Endothelial cell of umbilical vein (primary cell): Measurements from ENCODE around the gene E2F2. TPM values are rescaled to one million over a fixed set of nuclear protein-coding genes. Genes with fewer than 3 reads are reported as not detected.

Experiments used
- BruUV-seq: library from RNA; stranded (reverse); fragments of 400-500 nt; replicated peaks from 2 replicates; lab custom pipeline; 2021; lab: Mats Ljungman, UMichigan
- CTCF ChIA-PET: fragments of 300-600, 350-600 bp; sonication (Branson Sonifier 250); formaldehyde crosslinking; loops from one replicate; lab custom pipeline; 2021; ENCODE audit warnings: antibody characterized with exemption, inconsistent platforms; lab: Charles Lee
- POLR2A ChIA-PET: fragments of 300-600, 350-600 bp; sonication (Branson Sonifier 250); formaldehyde crosslinking; loops from one replicate; lab custom pipeline; 2021; ENCODE audit warnings: antibody characterized with exemption, inconsistent platforms; lab: Charles Lee
- DNase-seq: peaks from one replicate; pipeline ENCODE4 v3.0.0-alpha.2; 2011; ENCODE audit warnings: low read depth, low spot score
- FAIRE-seq: peaks from 2 replicates; lab custom pipeline; 2011; peaks lifted over from hg19 to GRCh38; lab: Jason Lieb, UNC
- H2AFZ ChIP-seq: 2 replicates; pipeline ENCODE4 v1.6.0; 2012; ENCODE audit warnings: low read depth, low read length, control low read depth, inconsistent platforms
- H3K27ac ChIP-seq: 2 replicates; pipeline ENCODE4 v1.5.1; 2011; ENCODE audit warnings: low read depth, mild to moderate bottlenecking, control low read depth, low read length, moderate library complexity; ENCODE audit not compliant: insufficient read depth
- H3K27me3 ChIP-seq, 2 experiments: 2 replicates each; pipeline versions ENCODE4 v1.6.0 to v1.6.1; 2011; ENCODE audit warnings: low read length in 2 of 2, mixed read lengths in 1 of 2; ENCODE audit not compliant: control insufficient read depth in 2 of 2, insufficient read depth in 2 of 2
- H3K36me3 ChIP-seq, 2 experiments: 2 replicates in 1 of 2; 3 replicates in 1 of 2; pipeline ENCODE4 v1.5.1; 2011; ENCODE audit warnings: low read length in 2 of 2, mild to moderate bottlenecking in 1 of 2, moderate library complexity in 1 of 2; ENCODE audit not compliant: control insufficient read depth in 2 of 2, insufficient read depth in 2 of 2; ENCODE audit errors: extremely low read depth in 1 of 2
- H3K4me1 ChIP-seq: 3 replicates; pipeline ENCODE4 v1.5.1; 2011; ENCODE audit warnings: mild to moderate bottlenecking, low read length; ENCODE audit not compliant: control insufficient read depth, insufficient read depth; ENCODE audit errors: extremely low read depth
- H3K4me2 ChIP-seq: 2 replicates; pipeline ENCODE4 v1.6.1; 2011; ENCODE audit warnings: low read length, control low read depth, mixed read lengths; ENCODE audit not compliant: insufficient read depth
- H3K4me3 ChIP-seq, 3 experiments: fragments of 200-600 bp in 1 of 3; sonication (generic), shearing (Covaris generic) in 1 of 3; replicated peaks in 1 of 3; 2 replicates each; pipeline ENCODE4 v1.5.1; 2011 to 2016; ENCODE audit warnings: control low read depth in 3 of 3, low read length in 3 of 3, mild to moderate bottlenecking in 2 of 3, inconsistent platforms in 1 of 3, low read depth in 1 of 3, moderate library complexity in 1 of 3; ENCODE audit not compliant: insufficient read depth in 1 of 3
- H3K79me2 ChIP-seq: 2 replicates; pipeline ENCODE4 v1.6.0; 2012; ENCODE audit warnings: low read length, inconsistent platforms; ENCODE audit not compliant: control insufficient read depth, insufficient read depth
- H3K9ac ChIP-seq: replicated peaks from 2 replicates; pipeline ENCODE3; 2011; ENCODE audit warnings: low read length, control low read depth; ENCODE audit not compliant: insufficient read depth; ENCODE audit errors: extremely low read depth
- H3K9me1 ChIP-seq: replicated peaks from 3 replicates; pipeline ENCODE4 v1.6.0; 2011; ENCODE audit warnings: mild to moderate bottlenecking, low read length; ENCODE audit not compliant: control insufficient read depth, insufficient read depth; ENCODE audit errors: extremely low read depth
- H3K9me3 ChIP-seq: replicated peaks from 2 replicates; pipeline ENCODE4 v1.5.1; 2012; ENCODE audit warnings: low read length, inconsistent platforms; ENCODE audit not compliant: control insufficient read depth, insufficient read depth
- H4K20me1 ChIP-seq: replicated peaks from 2 replicates; pipeline ENCODE3; 2011; ENCODE audit warnings: mild to moderate bottlenecking, low read length; ENCODE audit not compliant: control insufficient read depth, insufficient read depth; ENCODE audit errors: extremely low read depth
- CTCF ChIP-seq, 2 donors: IDR thresholded peaks; 1 replicate in 1 of 2; 2 replicates in 1 of 2; pipeline ENCODE4 v1.5.1; 2011; ENCODE audit warnings: low read length in 2 of 2, mild to moderate bottlenecking in 2 of 2, moderate library complexity in 2 of 2, control low read depth in 1 of 2, inconsistent platforms in 1 of 2, low read depth in 1 of 2; ENCODE audit not compliant: insufficient read depth in 1 of 2; ENCODE audit errors: extremely low read depth in 1 of 2
- EZH2 ChIP-seq: IDR thresholded peaks from 2 replicates; pipeline ENCODE4 v1.6.1; 2012; ENCODE audit warnings: borderline replicate concordance, low read depth, mild to moderate bottlenecking, moderate library complexity, low read length, inconsistent platforms; ENCODE audit not compliant: severe bottlenecking
- FOS ChIP-seq: IDR thresholded peaks from 2 replicates; pipeline ENCODE4 v1.6.1; 2011; ENCODE audit warnings: mild to moderate bottlenecking, low read length, moderate library complexity, borderline replicate concordance; ENCODE audit not compliant: insufficient read depth
- GATA2 ChIP-seq: IDR thresholded peaks from 2 replicates; pipeline ENCODE4 v1.7.0; 2011; ENCODE audit warnings: low read depth, mild to moderate bottlenecking, moderate library complexity, mixed read lengths, low read length; ENCODE audit not compliant: insufficient read length, insufficient read depth
- JUN ChIP-seq: IDR thresholded peaks from 2 replicates; pipeline ENCODE4 v1.6.1; 2011; ENCODE audit warnings: borderline replicate concordance, low read depth; ENCODE audit not compliant: insufficient read length, insufficient read depth
- MAX ChIP-seq: IDR thresholded peaks from 2 replicates; pipeline ENCODE4 v1.6.1; 2011; ENCODE audit not compliant: insufficient read depth, insufficient read length
- MYC ChIP-seq: IDR thresholded peaks from one replicate; pipeline ENCODE4 v1.6.1; 2011; ENCODE audit warnings: mild to moderate bottlenecking, low read depth, low read length
- POLR2A ChIP-seq: IDR thresholded peaks from 2 replicates; pipeline ENCODE4 v1.6.1; 2012; ENCODE audit warnings: low read depth, mild to moderate bottlenecking, control low read depth, low read length
- POLR2AphosphoS5 ChIP-seq: IDR thresholded peaks from 2 replicates; pipeline ENCODE4 v1.6.1; 2012; ENCODE audit warnings: low read depth, mild to moderate bottlenecking, control low read depth, low read length, moderate library complexity; ENCODE audit not compliant: insufficient read depth
- dilution Hi-C: fragments of 300-500 bp; cut with MboI; formaldehyde crosslinking; loops from one replicate; pipeline ENCODE4 v1.15.0; 2019; ENCODE audit warnings: low sequenced_read_pairs; ENCODE audit not compliant: extremely low pct_ligation_motif_present
- intact Hi-C: fragments of 100-400 bp; cut with micrococcal nuclease; formaldehyde crosslinking; loops from one replicate; pipeline ENCODE4 v1.10.0; 2022
- polyA plus RNA-seq, 4 experiments: library from polyadenylated mRNA; depleted of rRNA in 3 of 4; stranded (reverse) in 3 of 4; unstranded in 1 of 4; fragments of >200 nt; gene quantifications; 2 replicates each; pipeline versions ENCODE4 v1.2.1 to v1.2.3, GENCODE V29; 2011 to 2012; ENCODE audit warnings: missing spikeins in 1 of 4
- total RNA-seq: library from RNA; stranded (reverse); gene quantifications from 2 replicates; pipeline ENCODE4 v1.2.3, GENCODE V29; 2021

E2F2 gene
- total and polyA plus RNA-seq, 2 donors (not counting 3 experiments of a cell fraction or from before 2014, with no cell fraction given): 1.1 to 5.6 TPM

- TF ChIP-seq FOS: no peak
- no peak for TF ChIP-seq GATA2
- TF ChIP-seq JUN: no peak
- no peak for TF ChIP-seq CTCF (IDR thresholded peaks at IDR 0.05; ENCODE audit: extremely low read depth in 1 of 2, insufficient read depth in 1 of 2, low read depth in 1 of 2, low read length in 2 of 2)
- TF ChIP-seq EZH2: no peak
- no peak for TF ChIP-seq MYC
- TF ChIP-seq POLR2A: no peak
- no peak for TF ChIP-seq MAX
- TF ChIP-seq POLR2AphosphoS5: no peak
- H4K20me1 ChIP-seq: no peaks in the 10 kb centered on the region
- no peaks in the 10 kb centered on the region for H3K9me3 ChIP-seq
- no peak overlapping the region for H3K27ac ChIP-seq
- H3K4me1 ChIP-seq: no peaks in the 10 kb centered on the region
- no peaks in the 10 kb centered on the region for H3K79me2 ChIP-seq
- CTCF ChIA-PET: interaction anchor here (1.1 to 8.3 kb wide), 2 partner anchors 18 to 27 kb away, joined by 3 to 192 read pairs; partner anchors contain the start of gene E2F2
- no peaks in the 10 kb centered on the region for H3K27me3 ChIP-seq
- dilution Hi-C loops: no loop called here
- no peak overlapping the region for H3K9ac ChIP-seq
- POLR2A ChIA-PET: no interaction called here
- no peaks in the 10 kb centered on the region for H3K9me1 ChIP-seq
- H3K4me3 ChIP-seq: no peak overlapping the region
- intact Hi-C loops: no loop called here
- H2AFZ ChIP-seq: no peak overlapping the region
- no TSS peak for BruUV-seq
- FAIRE-seq: no peak
- H3K36me3 ChIP-seq: no peaks in the 10 kb centered on the region
- no peak for DNase-seq
- no peak overlapping the region for H3K4me2 ChIP-seq
Observed at GRCh38 chr1:23502951-23503350, 28.1 kb downstream of the E2F2 start.
